ENCODE data around the gene RBM38. TPM values are rescaled to one million over a fixed set of nuclear protein-coding genes. Genes with fewer than 3 reads are reported as not detected.

Gene RBM38
- total RNA-seq, 1 donor from 2014 or later = 24.8 TPM

DNA sequence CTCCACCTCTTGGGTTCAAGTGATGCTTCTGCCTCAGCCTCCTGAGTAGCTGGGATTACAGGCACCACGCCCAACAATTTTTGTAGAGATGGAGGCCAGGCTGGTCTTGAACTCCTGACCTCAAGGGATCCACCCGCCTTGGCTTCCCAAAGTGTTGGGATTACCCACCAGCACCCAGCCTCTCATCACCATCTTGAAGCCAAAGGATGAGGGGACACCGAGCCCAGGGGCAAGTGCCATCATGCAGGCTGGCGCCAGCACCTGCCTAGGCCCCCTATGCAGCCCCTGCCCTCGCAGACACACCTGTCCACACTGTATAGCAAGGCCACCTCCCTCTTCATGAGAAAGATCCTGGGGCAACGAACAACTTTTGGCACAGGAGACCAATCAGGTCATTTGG lies 5.3 kb upstream of the RBM38 start:
- Histone ChIP-seq H3K36me3 (no peaks in the 10 kb centered on the region), H3K4me1 (peaks cover 17% of the 10 kb centered on the region), H3K27me3 (no peaks in the 10 kb centered on the region), H3K4me3 (no peak overlapping the region), H3K9me3 (no peaks in the 10 kb centered on the region), H3K27ac (no peak overlapping the region)
- DNase-seq (ENCODE audit: extremely low spot score in 2 of 2) = no peak
- TF ChIP-seq, protein P1, sequence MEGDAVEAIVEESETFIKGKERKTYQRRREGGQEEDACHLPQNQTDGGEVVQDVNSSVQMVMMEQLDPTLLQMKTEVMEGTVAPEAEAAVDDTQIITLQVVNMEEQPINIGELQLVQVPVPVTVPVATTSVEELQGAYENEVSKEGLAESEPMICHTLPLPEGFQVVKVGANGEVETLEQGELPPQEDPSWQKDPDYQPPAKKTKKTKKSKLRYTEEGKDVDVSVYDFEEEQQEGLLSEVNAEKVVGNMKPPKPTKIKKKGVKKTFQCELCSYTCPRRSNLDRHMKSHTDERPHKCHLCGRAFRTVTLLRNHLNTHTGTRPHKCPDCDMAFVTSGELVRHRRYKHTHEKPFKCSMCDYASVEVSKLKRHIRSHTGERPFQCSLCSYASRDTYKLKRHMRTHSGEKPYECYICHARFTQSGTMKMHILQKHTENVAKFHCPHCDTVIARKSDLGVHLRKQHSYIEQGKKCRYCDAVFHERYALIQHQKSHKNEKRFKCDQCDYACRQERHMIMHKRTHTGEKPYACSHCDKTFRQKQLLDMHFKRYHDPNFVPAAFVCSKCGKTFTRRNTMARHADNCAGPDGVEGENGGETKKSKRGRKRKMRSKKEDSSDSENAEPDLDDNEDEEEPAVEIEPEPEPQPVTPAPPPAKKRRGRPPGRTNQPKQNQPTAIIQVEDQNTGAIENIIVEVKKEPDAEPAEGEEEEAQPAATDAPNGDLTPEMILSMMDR (IDR thresholded peaks at IDR 0.05) = no peak
- TF ChIP-seq POLR2A (IDR thresholded peaks at IDR 0.05) = no peak
- TF ChIP-seq POLR2AphosphoS5 (IDR thresholded peaks at IDR 0.05; ENCODE audit: insufficient read depth in 1 of 2, low read depth in 1 of 2) = no peak
- intact Hi-C loops (cut with DNase I) = loop anchor here (5.0 to 10.0 kb wide), 2 partner anchors 96 to 809 kb away; no protein-coding TSS in a partner anchor

DNA sequence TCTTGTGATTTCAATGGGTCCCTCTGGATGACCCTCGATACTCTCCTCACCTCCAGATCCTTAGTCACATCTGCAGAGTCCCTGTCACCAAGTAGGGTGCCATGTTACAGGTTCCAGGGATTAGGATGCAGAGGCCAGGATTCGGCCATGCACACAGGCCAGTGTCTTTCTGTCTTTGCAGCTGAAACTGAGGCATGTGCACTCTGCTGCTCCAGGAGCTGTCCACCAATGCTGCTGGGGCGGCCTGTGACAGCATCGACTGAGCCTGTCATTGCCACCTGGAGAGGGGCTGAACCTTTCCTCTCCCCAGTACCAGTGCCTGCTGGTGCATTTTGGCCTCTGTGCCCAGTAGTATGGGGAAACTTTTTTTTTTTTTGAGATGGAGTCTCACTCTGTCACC lies 4.4 kb upstream of the RBM38 start:
- peaks cover 18% of the 10 kb centered on the region for H3K4me1 ChIP-seq
- H3K36me3 ChIP-seq = no peaks in the 10 kb centered on the region
- no peak overlapping the region for H3K27ac ChIP-seq
- intact Hi-C loops (cut with DNase I) = loop anchor here (5.0 to 10.0 kb wide), 2 partner anchors 96 to 808 kb away; no protein-coding TSS in a partner anchor
- no peak for TF ChIP-seq POLR2A (IDR thresholded peaks at IDR 0.05)
- TF ChIP-seq, protein P1 (IDR thresholded peaks at IDR 0.05) = no peak
- no peak for TF ChIP-seq POLR2AphosphoS5 (IDR thresholded peaks at IDR 0.05; ENCODE audit: insufficient read depth in 1 of 2, low read depth in 1 of 2)
- DNase-seq (ENCODE audit: extremely low spot score in 2 of 2) = no peak
- H3K9me3 ChIP-seq = no peaks in the 10 kb centered on the region
- H3K4me3 ChIP-seq = no peak overlapping the region
- H3K27me3 ChIP-seq = no peaks in the 10 kb centered on the region

DNA sequence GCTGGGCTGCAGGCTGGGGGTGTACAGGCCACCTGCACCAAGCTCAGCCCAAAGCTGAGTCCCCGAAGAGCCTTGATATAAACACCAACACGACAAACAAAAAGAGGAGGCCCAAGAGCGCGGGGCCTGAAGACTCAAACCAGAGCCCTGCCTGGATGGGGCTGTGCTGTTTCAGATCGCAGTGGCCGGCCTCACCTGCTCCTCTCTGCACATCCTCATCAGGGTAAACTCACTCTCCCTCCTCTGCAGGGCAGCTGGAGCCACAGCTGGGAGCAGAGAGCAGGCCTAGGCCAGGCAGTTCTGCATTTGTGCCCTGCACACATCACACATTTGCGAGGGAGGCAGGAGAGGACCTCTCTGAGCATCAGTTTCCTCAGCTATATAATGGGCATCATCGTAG lies 3.7 kb upstream of the RBM38 start:
- Histone ChIP-seq H3K4me3 (no peak overlapping the region), H3K36me3 (no peaks in the 10 kb centered on the region), H3K27ac (no peak overlapping the region), H3K27me3 (no peaks in the 10 kb centered on the region), H3K4me1 (peaks cover 24% of the 10 kb centered on the region), H3K9me3 (no peaks in the 10 kb centered on the region)
- no peak for DNase-seq (ENCODE audit: extremely low spot score in 2 of 2)
- intact Hi-C loops (cut with DNase I) = loop anchor here (5.0 to 10.0 kb wide), 2 partner anchors 95 to 807 kb away; no protein-coding TSS in a partner anchor
- TF ChIP-seq POLR2A (IDR thresholded peaks at IDR 0.05) (no peak), POLR2AphosphoS5 (IDR thresholded peaks at IDR 0.05; ENCODE audit: insufficient read depth in 1 of 2, low read depth in 1 of 2) (no peak)
- TF ChIP-seq, protein P1 (IDR thresholded peaks at IDR 0.05) = no peak

DNA sequence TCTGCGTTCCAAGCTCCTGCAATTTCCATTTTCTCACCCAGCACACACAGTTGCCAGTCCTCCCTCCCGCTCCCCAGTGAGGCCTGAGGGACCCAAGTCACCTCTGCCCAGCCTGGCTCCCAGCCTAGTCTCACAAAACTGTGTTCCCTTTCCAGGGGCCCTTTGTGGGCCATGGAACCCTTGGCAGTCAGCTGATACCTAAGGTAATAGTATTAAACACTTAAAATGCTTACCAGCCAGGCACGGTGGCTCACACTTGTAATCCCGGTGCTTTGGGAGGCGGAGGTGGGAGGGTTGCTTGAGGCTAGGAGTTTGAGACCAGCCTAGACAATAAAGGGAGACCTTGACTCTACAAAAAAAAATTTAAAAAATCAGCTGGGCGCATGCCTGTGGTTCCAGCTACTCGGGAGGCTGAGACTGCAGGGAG lies 3.2 kb upstream of the RBM38 start:
- Histone ChIP-seq H3K4me1 (peaks cover 29% of the 10 kb centered on the region), H3K27ac (no peak overlapping the region), H3K36me3 (no peaks in the 10 kb centered on the region), H3K27me3 (no peaks in the 10 kb centered on the region), H3K4me3 (no peak overlapping the region), H3K9me3 (no peaks in the 10 kb centered on the region)
- TF ChIP-seq POLR2AphosphoS5 (IDR thresholded peaks at IDR 0.05; ENCODE audit: insufficient read depth in 1 of 2, low read depth in 1 of 2) = no peak
- TF ChIP-seq, protein P1 (IDR thresholded peaks at IDR 0.05) = no peak
- intact Hi-C loops (cut with DNase I) = loop anchor here (5.0 to 10.0 kb wide), 2 partner anchors 94 to 807 kb away; no protein-coding TSS in a partner anchor
- DNase-seq (ENCODE audit: extremely low spot score in 2 of 2) = no peak

DNA sequence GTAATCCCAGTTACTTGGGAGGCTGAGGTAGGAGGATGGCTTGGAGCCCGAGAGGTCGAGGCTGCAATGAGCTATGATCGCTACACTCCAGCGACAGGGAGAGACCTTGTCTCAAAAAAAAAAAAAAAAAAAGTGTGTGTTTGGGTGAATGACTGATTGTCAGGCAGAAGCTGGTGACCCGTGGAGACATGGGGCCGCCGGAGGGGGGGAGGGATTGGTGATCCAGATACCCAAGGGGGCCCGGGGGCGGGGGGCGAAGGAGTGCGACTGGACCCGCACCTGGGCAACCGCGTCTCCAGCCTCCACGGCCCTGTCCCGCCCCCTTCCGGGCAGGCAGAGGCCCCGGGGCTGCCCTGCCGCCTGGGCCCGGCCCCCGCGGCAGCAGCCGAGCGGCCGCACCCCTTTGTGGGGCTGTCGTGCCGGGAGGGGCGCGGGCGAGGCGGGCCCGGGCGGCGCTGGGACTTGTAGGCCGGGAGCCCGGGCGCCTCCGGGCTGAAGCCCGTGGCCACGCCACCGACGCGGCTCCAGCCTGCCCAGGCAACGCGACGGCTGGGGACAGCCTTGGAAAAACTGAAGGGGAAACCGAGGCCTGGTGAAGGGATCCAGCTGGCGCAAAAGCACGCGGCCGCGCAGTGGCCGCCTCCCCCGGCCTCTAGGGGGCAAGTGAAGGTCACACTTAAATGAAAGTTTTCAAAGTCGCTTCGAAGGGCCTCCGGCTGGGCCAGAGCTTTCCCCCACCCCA lies 2.1 kb upstream of the RBM38 start:
- H3K27ac ChIP-seq = peak overlapping the region; percentile 76
- intact Hi-C loops (cut with DNase I) = loop anchor here (5.0 to 10.0 kb wide), 2 partner anchors 93 to 806 kb away; no protein-coding TSS in a partner anchor
- TF ChIP-seq POLR2AphosphoS5 (IDR thresholded peaks at IDR 0.05; ENCODE audit: insufficient read depth in 1 of 2, low read depth in 1 of 2) (peak in 1 of 2 donors; percentile 39), POLR2A (IDR thresholded peaks at IDR 0.05) (no peak)
- TF ChIP-seq, protein P1 (IDR thresholded peaks at IDR 0.05) = no peak
- no peaks in the 10 kb centered on the region for H3K36me3 ChIP-seq
- no peak for DNase-seq (ENCODE audit: extremely low spot score in 2 of 2)
- no peaks in the 10 kb centered on the region for H3K9me3 ChIP-seq
- peaks cover 38% of the 10 kb centered on the region for H3K4me1 ChIP-seq
- no peaks in the 10 kb centered on the region for H3K27me3 ChIP-seq
- H3K4me3 ChIP-seq = peak overlapping the region; percentile 40 to 45

Data from vagina (tissue), 2 donors.